Vagina (tissue), 2 donors: ENCODE data around the gene ADAMTS12. TPM values are rescaled to one million over a fixed set of nuclear protein-coding genes. Genes with fewer than 3 reads are reported as not detected.

Source experiments
- DNase-seq, 2 donors: peaks; one replicate each; pipeline ENCODE4 v3.0.0-alpha.2; 2017; ENCODE audit errors: extremely low spot score in 2 of 2
- H3K27ac ChIP-seq: fragments of 200-600 bp; sonication (generic); one replicate; pipeline ENCODE4 v1.5.1; 2019
- H3K27me3 ChIP-seq: fragments of 200-600 bp; sonication (generic); one replicate; pipeline ENCODE4 v1.5.1; 2019
- H3K36me3 ChIP-seq, 2 donors: fragments of 200-600 bp; sonication (generic); one replicate each; pipeline ENCODE4 v1.5.1; 2017 to 2019
- H3K4me1 ChIP-seq: fragments of 200-600 bp; sonication (generic); one replicate; pipeline ENCODE4 v1.5.1; 2019
- H3K4me3 ChIP-seq, 2 donors: fragments of 200-600 bp; sonication (generic); 1 replicate in 1 of 2; 2 replicates in 1 of 2; pipeline ENCODE4 v1.5.1; 2016 to 2019
- H3K9me3 ChIP-seq: fragments of 200-600 bp; sonication (generic); one replicate; pipeline ENCODE4 v1.5.1; 2019
- CTCF ChIP-seq, 3 experiments: fragments of 450-650 bp in 2 of 3; fragments of 200-600 bp in 1 of 3; sonication (generic) in 1 of 3; IDR thresholded peaks; one replicate each; pipeline ENCODE4 v1.5.1; 2017 to 2019; ENCODE audit warnings: antibody characterized with exemption in 3 of 3, mild to moderate bottlenecking in 2 of 3, moderate library complexity in 2 of 3
- POLR2A ChIP-seq, 2 donors: fragments of 450-650 bp; IDR thresholded peaks; one replicate each; pipeline ENCODE4 v1.6.1; 2017; ENCODE audit warnings: antibody characterized with exemption in 2 of 2, mild to moderate bottlenecking in 2 of 2, moderate library complexity in 2 of 2
- POLR2AphosphoS5 ChIP-seq, 2 donors: sonication (generic); formaldehyde crosslinking; IDR thresholded peaks; one replicate each; pipeline ENCODE4 v1.9.0; 2017; ENCODE audit warnings: antibody characterized with exemption in 2 of 2, mild to moderate bottlenecking in 2 of 2, low read depth in 1 of 2; ENCODE audit not compliant: insufficient read depth in 1 of 2
- intact Hi-C: fragments of 100-400 bp; cut with DNase I; formaldehyde crosslinking; loops from one replicate; pipeline ENCODE4 v1.15.1; 2023
- total RNA-seq: library from RNA; depleted of rRNA; stranded (reverse); fragments of >200 nt; gene quantifications from one replicate; pipeline ENCODE4 v1.2.3, GENCODE V29; 2016

Gene ADAMTS12
- total RNA-seq, 1 donor from 2014 or later, result 7.6 TPM

- H3K4me1 ChIP-seq, result no peaks in the 10 kb centered on the region
- no peak for DNase-seq
- no peak overlapping the region for H3K27ac ChIP-seq
- no peak for TF ChIP-seq CTCF (IDR thresholded peaks at IDR 0.05)
- no peak for TF ChIP-seq POLR2AphosphoS5 (IDR thresholded peaks at IDR 0.05; ENCODE audit: insufficient read depth in 1 of 2, low read depth in 1 of 2)
- no peak for TF ChIP-seq POLR2A (IDR thresholded peaks at IDR 0.05)
- no peaks in the 10 kb centered on the region for H3K9me3 ChIP-seq
- H3K36me3 ChIP-seq, result no peaks in the 10 kb centered on the region
- no peak overlapping the region for H3K4me3 ChIP-seq
- intact Hi-C loops, result no loop called here
- no peaks in the 10 kb centered on the region for H3K27me3 ChIP-seq
These were observed 49.9 kb downstream of the ADAMTS12 start for GRCh38 chr5:33841891-33842290.

GRCh38 chr5:33840927-33841547 is 50.8 kb downstream of the ADAMTS12 start:
- no peaks in the 10 kb centered on the region for H3K4me1 ChIP-seq
- no peaks in the 10 kb centered on the region for H3K27me3 ChIP-seq
- H3K27ac ChIP-seq, result no peak overlapping the region
- TF ChIP-seq POLR2AphosphoS5 (IDR thresholded peaks at IDR 0.05; ENCODE audit: insufficient read depth in 1 of 2, low read depth in 1 of 2) (no peak), POLR2A (IDR thresholded peaks at IDR 0.05) (no peak), CTCF (IDR thresholded peaks at IDR 0.05) (no peak)
- H3K36me3 ChIP-seq, result no peaks in the 10 kb centered on the region
- no peak for DNase-seq
- no peak overlapping the region for H3K4me3 ChIP-seq
- H3K9me3 ChIP-seq, result no peaks in the 10 kb centered on the region
- intact Hi-C loops, result no loop called here

GRCh38 chr5:33837301-33837700 is 54.5 kb downstream of the ADAMTS12 start:
- no peaks in the 10 kb centered on the region for H3K4me1 ChIP-seq
- no peak for DNase-seq
- TF ChIP-seq POLR2AphosphoS5 (IDR thresholded peaks at IDR 0.05; ENCODE audit: insufficient read depth in 1 of 2, low read depth in 1 of 2) (no peak), CTCF (IDR thresholded peaks at IDR 0.05) (no peak), POLR2A (IDR thresholded peaks at IDR 0.05) (no peak)
- no peaks in the 10 kb centered on the region for H3K9me3 ChIP-seq
- no peak overlapping the region for H3K27ac ChIP-seq
- intact Hi-C loops, result no loop called here
- no peak overlapping the region for H3K4me3 ChIP-seq
- H3K27me3 ChIP-seq, result no peaks in the 10 kb centered on the region
- H3K36me3 ChIP-seq, result no peaks in the 10 kb centered on the region

- Histone ChIP-seq H3K9me3 (no peaks in the 10 kb centered on the region), H3K27me3 (no peaks in the 10 kb centered on the region), H3K4me1 (no peaks in the 10 kb centered on the region), H3K4me3 (no peak overlapping the region), H3K27ac (no peak overlapping the region), H3K36me3 (no peaks in the 10 kb centered on the region)
- intact Hi-C loops, result no loop called here
- no peak for TF ChIP-seq CTCF (IDR thresholded peaks at IDR 0.05)
- no peak for DNase-seq
These were observed 57.5 kb downstream of the ADAMTS12 start for GRCh38 chr5:33834334-33834733.

GRCh38 chr5:33833237-33833575 is 58.6 kb downstream of the ADAMTS12 start:
- intact Hi-C loops, result no loop called here
- H3K4me3 ChIP-seq, result no peak overlapping the region
- DNase-seq, result no peak
- no peaks in the 10 kb centered on the region for H3K9me3 ChIP-seq
- no peak for TF ChIP-seq CTCF (IDR thresholded peaks at IDR 0.05)
- no peak for TF ChIP-seq POLR2A (IDR thresholded peaks at IDR 0.05)
- no peak for TF ChIP-seq POLR2AphosphoS5 (IDR thresholded peaks at IDR 0.05; ENCODE audit: insufficient read depth in 1 of 2, low read depth in 1 of 2)
- H3K36me3 ChIP-seq, result no peaks in the 10 kb centered on the region
- H3K4me1 ChIP-seq, result no peaks in the 10 kb centered on the region
- H3K27ac ChIP-seq, result no peak overlapping the region
- no peaks in the 10 kb centered on the region for H3K27me3 ChIP-seq
